HEK293T (cell line): Measurements from ENCODE around the gene OTX1.

Experiments used
- CTCF ChIA-PET: fragments of 350-600 bp; formaldehyde crosslinking; extraction: SDS; loops from one replicate; lab custom pipeline; 2021; ENCODE audit warnings: antibody characterized with exemption, inconsistent platforms; lab: Yijun Ruan, JAX
- POLR2A ChIA-PET: fragments of 350-600 bp; formaldehyde crosslinking; extraction: SDS; loops from one replicate; lab custom pipeline; 2020; ENCODE audit warnings: antibody characterized with exemption, inconsistent platforms; lab: Yijun Ruan, JAX
- DNase-seq: peaks from one replicate; pipeline ENCODE4 v3.0.0; 2012; ENCODE audit warnings: mixed read lengths; ENCODE audit errors: extremely low spot score
- ARNT ChIP-seq: fragments of 450-650 bp; IDR thresholded peaks from 2 replicates; pipeline ENCODE4 v1.6.1; 2017; ENCODE audit warnings: mild to moderate bottlenecking
- BHLHE40 ChIP-seq: fragments of 450-650 bp; IDR thresholded peaks from 2 replicates; pipeline ENCODE4 v1.6.1; 2016; ENCODE audit warnings: mild to moderate bottlenecking, moderate library complexity, borderline replicate concordance
- CTBP1 ChIP-seq: fragments of 450-650 bp; IDR thresholded peaks from 2 replicates; pipeline ENCODE4 v1.6.1; 2016; ENCODE audit warnings: borderline replicate concordance
- ELF4 ChIP-seq: fragments of 450-650 bp; IDR thresholded peaks from 2 replicates; pipeline ENCODE4 v1.6.1; 2017; ENCODE audit warnings: antibody characterized with exemption
- FOXA1 ChIP-seq: fragments of 450-650 bp; IDR thresholded peaks from 2 replicates; pipeline ENCODE4 v1.6.1; 2016; ENCODE audit warnings: mild to moderate bottlenecking
- FOXK2 ChIP-seq: fragments of 450-650 bp; IDR thresholded peaks from 2 replicates; pipeline ENCODE4 v1.6.1; 2016; ENCODE audit warnings: mild to moderate bottlenecking
- FOXM1 ChIP-seq: fragments of 450-650 bp; IDR thresholded peaks from 2 replicates; pipeline ENCODE4 v1.6.1; 2017; ENCODE audit warnings: mild to moderate bottlenecking, borderline replicate concordance
- HDGF ChIP-seq: fragments of 450-650 bp; IDR thresholded peaks from 2 replicates; pipeline ENCODE4 v1.6.1; 2017; ENCODE audit warnings: antibody characterized with exemption, borderline replicate concordance
- L3MBTL2 ChIP-seq: fragments of 450-650 bp; conservative IDR thresholded peaks from 2 replicates; pipeline ENCODE4 v1.6.1; 2016; ENCODE audit warnings: mild to moderate bottlenecking
- LEF1 ChIP-seq: fragments of 450-650 bp; IDR thresholded peaks from 2 replicates; pipeline ENCODE4 v1.6.1; 2017; ENCODE audit warnings: mild to moderate bottlenecking, borderline replicate concordance
- NFRKB ChIP-seq: fragments of 450-650 bp; IDR thresholded peaks from 2 replicates; pipeline ENCODE4 v1.6.1; 2016; ENCODE audit warnings: mild to moderate bottlenecking, moderate library complexity
- PKNOX1 ChIP-seq: fragments of 450-650 bp; IDR thresholded peaks from 2 replicates; pipeline ENCODE4 v1.6.1; 2016
- SP1 ChIP-seq: fragments of 450-650 bp; IDR thresholded peaks from 2 replicates; pipeline ENCODE4 v1.6.1; 2017
- SUZ12 ChIP-seq: fragments of 450-650 bp; IDR thresholded peaks from 2 replicates; pipeline ENCODE4 v1.6.1; 2016; ENCODE audit warnings: mild to moderate bottlenecking
- TARDBP ChIP-seq: fragments of 450-650 bp; IDR thresholded peaks from 2 replicates; pipeline ENCODE4 v1.6.1; 2016
- ZNF384 ChIP-seq: fragments of 450-650 bp; IDR thresholded peaks from 2 replicates; pipeline ENCODE4 v1.6.1; 2016

Gene OTX1

DNA sequence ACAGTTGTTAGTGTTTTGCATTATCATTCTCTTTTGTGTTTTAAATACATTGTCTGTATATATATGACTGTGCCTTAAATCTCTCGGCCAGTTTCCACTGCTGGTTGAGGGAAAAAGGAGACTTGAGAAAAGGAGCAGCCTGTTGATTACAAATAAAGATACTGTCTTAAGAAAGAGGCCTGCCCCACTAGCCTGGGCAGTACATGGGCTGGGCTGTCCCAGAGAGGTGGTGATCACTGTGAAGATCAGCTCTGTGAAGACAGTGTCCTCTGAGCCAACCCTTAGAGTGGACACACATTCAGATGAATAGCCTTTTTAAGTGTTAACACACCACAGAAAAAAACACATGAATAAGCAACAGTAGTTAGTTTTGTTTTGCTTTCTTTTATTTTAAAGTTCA, 10.0 kb upstream of the OTX1 start:
- ChIA-PET CTCF (no interaction called here), POLR2A (no interaction called here)
- DNase-seq, result no peak
- no peak for TF ChIP-seq FOXK2
- no peak for TF ChIP-seq HDGF
- no peak for TF ChIP-seq SP1
- no peak for TF ChIP-seq FOXM1
- TF ChIP-seq PKNOX1, result no peak
- no peak for TF ChIP-seq ARNT
- TF ChIP-seq ZNF384, result no peak
- no peak for TF ChIP-seq CTBP1
- no peak for TF ChIP-seq SUZ12
- TF ChIP-seq L3MBTL2, result no peak
- no peak for TF ChIP-seq ELF4
- no peak for TF ChIP-seq NFRKB
- TF ChIP-seq FOXA1, result no peak
- TF ChIP-seq LEF1, result no peak
- TF ChIP-seq TARDBP, result no peak

- TF ChIP-seq HDGF (no peak), LEF1 (no peak), SP1 (no peak), SUZ12 (no peak), FOXK2 (no peak), CTBP1 (no peak), L3MBTL2 (no peak), ELF4 (no peak), ZNF384 (no peak), PKNOX1 (no peak), TARDBP (no peak)
- POLR2A ChIA-PET, result interaction anchor here (1.0 kb wide), 1 partner anchor 9 kb away, joined by 3 read pairs; the partner anchor contains the start of gene OTX1
- CTCF ChIA-PET, result no interaction called here
- DNase-seq, result no peak
These were observed 9.0 kb upstream of the OTX1 start for GRCh38 chr2:63041592-63041991.

DNA sequence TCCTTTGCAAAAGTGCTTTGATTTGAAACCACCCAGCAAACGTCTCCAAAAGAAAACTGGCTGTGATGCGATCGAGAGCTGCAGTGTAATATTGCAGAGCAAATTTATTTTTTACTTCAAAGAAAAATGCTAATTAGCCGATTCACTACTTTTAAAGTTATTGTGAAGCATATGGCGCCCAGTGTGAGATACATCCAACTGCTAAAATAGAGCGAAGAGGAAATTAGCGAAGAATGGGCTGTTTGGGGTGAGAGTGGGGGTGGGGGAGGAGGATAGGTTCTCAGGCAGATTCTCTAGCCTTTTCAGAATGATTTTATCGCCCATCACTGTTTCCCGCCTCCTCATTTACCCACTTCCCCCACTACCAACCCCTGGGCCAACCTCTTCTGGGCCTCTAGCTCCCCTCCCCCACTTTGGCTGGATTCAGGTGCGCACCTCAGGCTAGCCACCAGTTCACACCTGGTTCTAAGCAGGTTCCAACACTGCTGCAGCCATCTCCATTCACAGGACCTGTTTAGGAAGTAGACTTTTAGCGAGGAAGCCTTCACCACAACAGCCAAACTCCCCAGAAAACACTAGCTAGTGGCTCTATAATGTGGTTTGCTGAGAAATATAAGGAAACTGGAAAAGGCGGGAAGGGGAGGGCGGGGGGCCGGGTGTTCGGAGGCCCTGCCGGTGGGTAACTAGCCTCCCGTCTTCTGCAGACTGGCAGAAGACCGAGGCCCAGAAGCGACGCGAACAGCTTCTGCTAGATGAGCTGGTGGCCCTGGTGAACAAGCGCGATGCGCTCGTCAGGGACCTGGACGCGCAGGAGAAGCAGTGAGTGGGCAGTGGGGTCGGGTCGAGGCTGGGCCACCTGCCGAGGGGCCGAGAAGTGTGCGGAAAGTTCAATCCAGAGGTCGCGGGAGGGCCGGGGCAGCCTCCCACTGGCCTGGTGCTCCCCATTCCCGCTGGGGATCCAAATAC, 6.0 kb upstream of the OTX1 start:
- TF ChIP-seq SP1, result no peak
- TF ChIP-seq TARDBP, result no peak
- TF ChIP-seq ELF4, result no peak
- TF ChIP-seq LEF1, result no peak
- no peak for TF ChIP-seq HDGF
- no peak for TF ChIP-seq L3MBTL2
- TF ChIP-seq ZNF384, result no peak
- no peak for TF ChIP-seq CTBP1
- TF ChIP-seq FOXM1, result no peak
- TF ChIP-seq SUZ12, result no peak
- ChIA-PET POLR2A (no interaction called here), CTCF (no interaction called here)

DNA sequence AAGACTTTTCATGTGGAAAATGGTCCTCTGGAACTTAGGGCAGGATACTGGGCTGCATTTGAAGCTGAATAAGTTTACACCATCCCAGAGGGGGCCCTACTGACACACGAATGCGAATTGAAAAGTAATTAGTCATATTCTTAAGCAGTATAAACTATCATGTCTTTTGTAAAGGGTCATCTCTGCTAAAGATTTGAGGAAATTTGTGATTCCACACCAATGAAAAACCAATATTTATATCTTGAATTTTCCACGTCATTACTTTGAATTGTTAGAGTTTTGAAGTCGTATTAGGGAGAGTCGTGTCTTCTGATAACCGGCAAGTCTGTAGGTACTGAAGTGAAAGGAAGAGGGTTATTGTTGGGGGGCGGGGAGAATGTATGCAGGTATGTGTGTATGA, 4.1 kb upstream of the OTX1 start:
- POLR2A ChIA-PET, result no interaction called here
- CTCF ChIA-PET, result interaction anchor here (0.7 kb wide), 1 partner anchor 52 kb away, joined by 4 read pairs; no protein-coding TSS in a partner anchor
- TF ChIP-seq ELF4 (no peak), PKNOX1 (no peak), SP1 (no peak)
- DNase-seq, result no peak

More for the DNA sequence above, 6.0 kb upstream of the OTX1 start:
- DNase-seq, result no peak

DNA sequence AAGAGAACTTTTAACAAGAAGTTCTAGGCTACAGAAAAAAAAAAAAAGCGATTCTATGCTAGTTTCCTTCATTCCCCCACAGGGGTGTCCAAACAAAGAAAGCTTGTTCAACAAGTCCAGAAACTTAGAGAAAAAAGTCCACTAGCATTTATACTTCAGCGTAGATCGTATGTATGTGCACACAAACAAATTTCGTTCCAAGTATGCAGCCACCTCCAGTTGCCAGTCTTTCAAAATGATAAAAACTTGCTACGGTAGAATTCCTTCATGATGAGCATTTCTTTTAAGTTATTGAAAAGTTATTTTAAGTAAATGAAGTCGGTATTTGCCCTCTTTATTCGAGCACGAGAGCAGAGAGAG, 3.7 kb upstream of the OTX1 start:
- ChIA-PET POLR2A (no interaction called here), CTCF (interaction anchor here (0.7 kb wide), 1 partner anchor 53 kb away, joined by 4 read pairs; no protein-coding TSS in a partner anchor)
- TF ChIP-seq HDGF, result no peak
- TF ChIP-seq PKNOX1, result no peak
- no peak for TF ChIP-seq SP1
- TF ChIP-seq ZNF384, result no peak
- no peak for TF ChIP-seq FOXM1
- TF ChIP-seq FOXK2, result no peak
- no peak for TF ChIP-seq FOXA1
- no peak for TF ChIP-seq CTBP1
- TF ChIP-seq LEF1, result no peak
- TF ChIP-seq ELF4, result no peak
- TF ChIP-seq BHLHE40, result no peak
- TF ChIP-seq TARDBP, result no peak
- TF ChIP-seq SUZ12, result no peak
- TF ChIP-seq ARNT, result no peak
- DNase-seq, result no peak
